ENCODE results near the gene YBX2.
A peak's percentile ranks its signal among the peaks of the same experiment; 100 is the strongest.

YBX2 gene

DNA sequence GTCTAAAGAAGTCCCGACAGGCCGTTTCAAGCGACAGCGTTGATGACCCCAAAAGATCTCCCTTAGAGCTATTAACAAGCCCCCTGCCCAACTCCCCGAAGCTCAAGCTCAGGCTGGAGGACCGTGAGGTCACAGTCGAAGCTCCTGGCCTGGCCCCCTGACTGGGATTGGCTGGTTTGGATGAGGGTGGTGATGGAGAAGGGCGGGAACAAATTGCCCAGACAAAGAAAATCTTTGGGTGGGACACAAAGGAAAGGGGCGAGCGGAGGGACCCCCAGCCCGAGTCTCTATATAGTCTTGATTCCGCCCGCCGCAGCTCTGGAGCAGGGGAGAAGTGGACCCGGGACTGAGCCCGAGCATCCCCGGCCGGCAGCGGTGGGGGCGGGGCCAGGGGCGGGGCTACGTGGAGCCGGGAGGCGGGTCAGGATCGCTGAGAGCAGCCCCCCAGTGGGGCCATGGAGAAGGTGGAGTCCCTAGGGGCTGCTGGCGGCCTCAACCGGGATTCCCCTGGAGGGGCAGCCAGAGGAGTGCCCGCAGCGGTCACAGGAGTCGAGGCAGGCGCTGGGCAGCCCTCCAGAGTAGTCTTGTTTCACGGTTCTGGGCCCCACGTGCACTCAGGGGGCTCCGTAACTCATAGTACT lies 35.7 kb upstream of the YBX2 start (continued):
- TF ChIP-seq, protein P1, sequence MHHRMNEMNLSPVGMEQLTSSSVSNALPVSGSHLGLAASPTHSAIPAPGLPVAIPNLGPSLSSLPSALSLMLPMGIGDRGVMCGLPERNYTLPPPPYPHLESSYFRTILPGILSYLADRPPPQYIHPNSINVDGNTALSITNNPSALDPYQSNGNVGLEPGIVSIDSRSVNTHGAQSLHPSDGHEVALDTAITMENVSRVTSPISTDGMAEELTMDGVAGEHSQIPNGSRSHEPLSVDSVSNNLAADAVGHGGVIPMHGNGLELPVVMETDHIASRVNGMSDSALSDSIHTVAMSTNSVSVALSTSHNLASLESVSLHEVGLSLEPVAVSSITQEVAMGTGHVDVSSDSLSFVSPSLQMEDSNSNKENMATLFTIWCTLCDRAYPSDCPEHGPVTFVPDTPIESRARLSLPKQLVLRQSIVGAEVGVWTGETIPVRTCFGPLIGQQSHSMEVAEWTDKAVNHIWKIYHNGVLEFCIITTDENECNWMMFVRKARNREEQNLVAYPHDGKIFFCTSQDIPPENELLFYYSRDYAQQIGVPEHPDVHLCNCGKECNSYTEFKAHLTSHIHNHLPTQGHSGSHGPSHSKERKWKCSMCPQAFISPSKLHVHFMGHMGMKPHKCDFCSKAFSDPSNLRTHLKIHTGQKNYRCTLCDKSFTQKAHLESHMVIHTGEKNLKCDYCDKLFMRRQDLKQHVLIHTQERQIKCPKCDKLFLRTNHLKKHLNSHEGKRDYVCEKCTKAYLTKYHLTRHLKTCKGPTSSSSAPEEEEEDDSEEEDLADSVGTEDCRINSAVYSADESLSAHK (tag by site-specific recombination; IDR thresholded peaks at IDR 0.05): no peak
- TF ChIP-seq, protein P2, sequence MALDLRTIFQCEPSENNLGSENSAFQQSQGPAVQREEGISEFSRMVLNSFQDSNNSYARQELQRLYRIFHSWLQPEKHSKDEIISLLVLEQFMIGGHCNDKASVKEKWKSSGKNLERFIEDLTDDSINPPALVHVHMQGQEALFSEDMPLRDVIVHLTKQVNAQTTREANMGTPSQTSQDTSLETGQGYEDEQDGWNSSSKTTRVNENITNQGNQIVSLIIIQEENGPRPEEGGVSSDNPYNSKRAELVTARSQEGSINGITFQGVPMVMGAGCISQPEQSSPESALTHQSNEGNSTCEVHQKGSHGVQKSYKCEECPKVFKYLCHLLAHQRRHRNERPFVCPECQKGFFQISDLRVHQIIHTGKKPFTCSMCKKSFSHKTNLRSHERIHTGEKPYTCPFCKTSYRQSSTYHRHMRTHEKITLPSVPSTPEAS (tag by site-specific recombination; IDR thresholded peaks at IDR 0.05): no peak
- TF ChIP-seq, protein P3, sequence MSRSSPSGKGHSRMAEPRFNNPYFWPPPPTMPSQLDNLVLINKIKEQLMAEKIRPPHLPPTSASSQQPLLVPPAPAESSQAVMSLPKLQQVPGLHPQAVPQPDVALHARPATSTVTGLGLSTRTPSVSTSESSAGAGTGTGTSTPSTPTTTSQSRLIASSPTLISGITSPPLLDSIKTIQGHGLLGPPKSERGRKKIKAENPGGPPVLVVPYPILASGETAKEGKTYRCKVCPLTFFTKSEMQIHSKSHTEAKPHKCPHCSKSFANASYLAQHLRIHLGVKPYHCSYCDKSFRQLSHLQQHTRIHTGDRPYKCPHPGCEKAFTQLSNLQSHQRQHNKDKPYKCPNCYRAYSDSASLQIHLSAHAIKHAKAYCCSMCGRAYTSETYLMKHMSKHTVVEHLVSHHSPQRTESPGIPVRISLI (tag by site-specific recombination; IDR thresholded peaks at IDR 0.05): no peak
- no peak for TF ChIP-seq ZNF155 (tag by site-specific recombination; IDR thresholded peaks at IDR 0.05)
- peak; percentile 76; the same call in 1 of the 2 replicates for TF ChIP-seq IKZF3 (tag by site-specific recombination; IDR thresholded peaks at IDR 0.05)
- TF ChIP-seq ZNF19 (tag by site-specific recombination; IDR thresholded peaks at IDR 0.05; ENCODE audit: low read depth): no peak
- no peak for TF ChIP-seq ZNF560 (tag by site-specific recombination; IDR thresholded peaks at IDR 0.05; ENCODE audit: borderline replicate concordance)
- TF ChIP-seq GLIS2 (tag by site-specific recombination; IDR thresholded peaks at IDR 0.05): peak; percentile 82
- TF ChIP-seq ZNF544 (tag by site-specific recombination; IDR thresholded peaks at IDR 0.05): no peak
- TF ChIP-seq, protein P4, sequence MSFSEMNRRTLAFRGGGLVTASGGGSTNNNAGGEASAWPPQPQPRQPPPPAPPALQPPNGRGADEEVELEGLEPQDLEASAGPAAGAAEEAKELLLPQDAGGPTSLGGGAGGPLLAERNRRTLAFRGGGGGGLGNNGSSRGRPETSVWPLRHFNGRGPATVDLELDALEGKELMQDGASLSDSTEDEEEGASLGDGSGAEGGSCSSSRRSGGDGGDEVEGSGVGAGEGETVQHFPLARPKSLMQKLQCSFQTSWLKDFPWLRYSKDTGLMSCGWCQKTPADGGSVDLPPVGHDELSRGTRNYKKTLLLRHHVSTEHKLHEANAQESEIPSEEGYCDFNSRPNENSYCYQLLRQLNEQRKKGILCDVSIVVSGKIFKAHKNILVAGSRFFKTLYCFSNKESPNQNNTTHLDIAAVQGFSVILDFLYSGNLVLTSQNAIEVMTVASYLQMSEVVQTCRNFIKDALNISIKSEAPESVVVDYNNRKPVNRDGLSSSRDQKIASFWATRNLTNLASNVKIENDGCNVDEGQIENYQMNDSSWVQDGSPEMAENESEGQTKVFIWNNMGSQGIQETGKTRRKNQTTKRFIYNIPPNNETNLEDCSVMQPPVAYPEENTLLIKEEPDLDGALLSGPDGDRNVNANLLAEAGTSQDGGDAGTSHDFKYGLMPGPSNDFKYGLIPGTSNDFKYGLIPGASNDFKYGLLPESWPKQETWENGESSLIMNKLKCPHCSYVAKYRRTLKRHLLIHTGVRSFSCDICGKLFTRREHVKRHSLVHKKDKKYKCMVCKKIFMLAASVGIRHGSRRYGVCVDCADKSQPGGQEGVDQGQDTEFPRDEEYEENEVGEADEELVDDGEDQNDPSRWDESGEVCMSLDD (tag by site-specific recombination; IDR thresholded peaks at IDR 0.05): 0 out of 2 replicates have a peak, but pooled peaks have one; percentile 24
- no peak for TF ChIP-seq ZNF777 (tag by site-specific recombination; IDR thresholded peaks at IDR 0.05; ENCODE audit: borderline replicate concordance)
- TF ChIP-seq, protein P5, sequence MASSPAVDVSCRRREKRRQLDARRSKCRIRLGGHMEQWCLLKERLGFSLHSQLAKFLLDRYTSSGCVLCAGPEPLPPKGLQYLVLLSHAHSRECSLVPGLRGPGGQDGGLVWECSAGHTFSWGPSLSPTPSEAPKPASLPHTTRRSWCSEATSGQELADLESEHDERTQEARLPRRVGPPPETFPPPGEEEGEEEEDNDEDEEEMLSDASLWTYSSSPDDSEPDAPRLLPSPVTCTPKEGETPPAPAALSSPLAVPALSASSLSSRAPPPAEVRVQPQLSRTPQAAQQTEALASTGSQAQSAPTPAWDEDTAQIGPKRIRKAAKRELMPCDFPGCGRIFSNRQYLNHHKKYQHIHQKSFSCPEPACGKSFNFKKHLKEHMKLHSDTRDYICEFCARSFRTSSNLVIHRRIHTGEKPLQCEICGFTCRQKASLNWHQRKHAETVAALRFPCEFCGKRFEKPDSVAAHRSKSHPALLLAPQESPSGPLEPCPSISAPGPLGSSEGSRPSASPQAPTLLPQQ (tag by site-specific recombination; IDR thresholded peaks at IDR 0.05): peak; percentile 58
- TF ChIP-seq KLF10 (tag by site-specific recombination; IDR thresholded peaks at IDR 0.05): no peak
- TF ChIP-seq ZIC2 (tag by site-specific recombination; IDR thresholded peaks at IDR 0.05): peak; percentile 42
- no peak for TF ChIP-seq ZNF132 (tag by site-specific recombination; IDR thresholded peaks at IDR 0.05; ENCODE audit: borderline replicate concordance)
- no peak for TF ChIP-seq YY2 (tag by site-specific recombination; IDR thresholded peaks at IDR 0.05)
- peak; percentile 96 for TF ChIP-seq ZNF423 (tag by site-specific recombination; IDR thresholded peaks at IDR 0.05)
- no peak for TF ChIP-seq ZNF274 (IDR thresholded peaks at IDR 0.05; ENCODE audit: low read length)
- TF ChIP-seq ZNF274 (tag by site-specific recombination; IDR thresholded peaks at IDR 0.05; ENCODE audit: borderline replicate concordance): no peak
- peak; percentile 53 for TF ChIP-seq KLF9 (tag by site-specific recombination; IDR thresholded peaks at IDR 0.05; ENCODE audit: low read depth)
- TF ChIP-seq, protein P6, sequence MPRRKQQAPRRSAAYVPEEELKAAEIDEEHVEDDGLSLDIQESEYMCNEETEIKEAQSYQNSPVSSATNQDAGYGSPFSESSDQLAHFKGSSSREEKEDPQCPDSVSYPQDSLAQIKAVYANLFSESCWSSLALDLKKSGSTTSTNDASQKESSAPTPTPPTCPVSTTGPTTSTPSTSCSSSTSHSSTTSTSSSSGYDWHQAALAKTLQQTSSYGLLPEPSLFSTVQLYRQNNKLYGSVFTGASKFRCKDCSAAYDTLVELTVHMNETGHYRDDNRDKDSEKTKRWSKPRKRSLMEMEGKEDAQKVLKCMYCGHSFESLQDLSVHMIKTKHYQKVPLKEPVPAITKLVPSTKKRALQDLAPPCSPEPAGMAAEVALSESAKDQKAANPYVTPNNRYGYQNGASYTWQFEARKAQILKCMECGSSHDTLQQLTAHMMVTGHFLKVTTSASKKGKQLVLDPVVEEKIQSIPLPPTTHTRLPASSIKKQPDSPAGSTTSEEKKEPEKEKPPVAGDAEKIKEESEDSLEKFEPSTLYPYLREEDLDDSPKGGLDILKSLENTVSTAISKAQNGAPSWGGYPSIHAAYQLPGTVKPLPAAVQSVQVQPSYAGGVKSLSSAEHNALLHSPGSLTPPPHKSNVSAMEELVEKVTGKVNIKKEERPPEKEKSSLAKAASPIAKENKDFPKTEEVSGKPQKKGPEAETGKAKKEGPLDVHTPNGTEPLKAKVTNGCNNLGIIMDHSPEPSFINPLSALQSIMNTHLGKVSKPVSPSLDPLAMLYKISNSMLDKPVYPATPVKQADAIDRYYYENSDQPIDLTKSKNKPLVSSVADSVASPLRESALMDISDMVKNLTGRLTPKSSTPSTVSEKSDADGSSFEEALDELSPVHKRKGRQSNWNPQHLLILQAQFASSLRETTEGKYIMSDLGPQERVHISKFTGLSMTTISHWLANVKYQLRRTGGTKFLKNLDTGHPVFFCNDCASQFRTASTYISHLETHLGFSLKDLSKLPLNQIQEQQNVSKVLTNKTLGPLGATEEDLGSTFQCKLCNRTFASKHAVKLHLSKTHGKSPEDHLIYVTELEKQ (tag by site-specific recombination; IDR thresholded peaks at IDR 0.05; ENCODE audit: borderline replicate concordance): no peak
- 0 out of 2 replicates have a peak, but pooled peaks have one; percentile 9 for TF ChIP-seq KLF1 (tag by site-specific recombination; IDR thresholded peaks at IDR 0.05)

Measured in HEK293 (cell line).